MCF 10A (cell line): Measurements from ENCODE around the gene TMEM88. TPM values are rescaled to one million over a fixed set of nuclear protein-coding genes. Genes with fewer than 3 reads are reported as not detected.

ENCODE experiments used
- BruUV-seq: library from RNA; stranded (reverse); fragments of 400-500 nt; replicated peaks from 2 replicates; lab custom pipeline; 2021; lab: Mats Ljungman, UMichigan
- CTCF ChIA-PET: fragments of 300-600 bp; sonication (Branson Sonifier 250); formaldehyde crosslinking; extraction: SDS; loops from one replicate; lab custom pipeline; 2021; ENCODE audit warnings: antibody characterized with exemption, inconsistent platforms; lab: Yijun Ruan, JAX
- POLR2A ChIA-PET: fragments of 300-600, 350-650 bp; sonication (Branson Sonifier 250); formaldehyde crosslinking; extraction: SDS; loops from one replicate; lab custom pipeline; 2020; ENCODE audit warnings: antibody characterized with exemption, inconsistent platforms; lab: Yijun Ruan, JAX
- DNase-seq: peaks from one replicate; pipeline ENCODE4 v3.0.0-alpha.2; 2018; ENCODE audit not compliant: unreplicated experiment
- H3K27ac Mint-ChIP-seq: one replicate; pipeline ENCODE4 v1.8.0; 2022; ENCODE audit warnings: mild to moderate bottlenecking, low read depth, mixed read lengths; ENCODE audit not compliant: unreplicated experiment
- H3K27me3 Mint-ChIP-seq: one replicate; pipeline ENCODE4 v1.8.0; 2022; ENCODE audit warnings: mixed read lengths; ENCODE audit not compliant: insufficient read depth, unreplicated experiment
- H3K36me3 Mint-ChIP-seq: one replicate; pipeline ENCODE4 v1.8.0; 2022; ENCODE audit warnings: mild to moderate bottlenecking, moderate library complexity, mixed read lengths; ENCODE audit not compliant: insufficient read depth, unreplicated experiment
- H3K4me1 Mint-ChIP-seq: one replicate; pipeline ENCODE4 v1.8.0; 2022; ENCODE audit warnings: mixed read lengths; ENCODE audit not compliant: insufficient read depth, unreplicated experiment
- H3K4me3 Mint-ChIP-seq: one replicate; pipeline ENCODE4 v1.8.0; 2022; ENCODE audit warnings: mild to moderate bottlenecking, moderate library complexity, mixed read lengths; ENCODE audit not compliant: unreplicated experiment
- H3K9me3 Mint-ChIP-seq: one replicate; pipeline ENCODE4 v1.8.0; 2022; ENCODE audit warnings: mixed read lengths; ENCODE audit not compliant: unreplicated experiment
- CTCF ChIP-seq: fragments of 200-600 bp; IDR thresholded peaks from one replicate; pipeline ENCODE4 v1.8.0; 2022; ENCODE audit warnings: antibody characterized with exemption, mild to moderate bottlenecking; ENCODE audit not compliant: unreplicated experiment
- intact Hi-C: fragments of 100-400 bp; cut with micrococcal nuclease; formaldehyde crosslinking; loops from 2 replicates; pipeline ENCODE4 v1.14.1; 2022
- total RNA-seq: library from RNA; stranded (reverse); gene quantifications from 2 replicates; pipeline ENCODE4 v1.2.3, GENCODE V29; 2022

TMEM88 gene
- total RNA-seq, 1 experiment from 2014 or later, result 4.4 TPM

- BruUV-seq, result no TSS peak
- peak overlapping the region; percentile 89 for H3K4me3 Mint-ChIP-seq
- ChIA-PET POLR2A (interaction anchor here (0.7 to 6.6 kb wide), 19 partner anchors 9 to 388 kb away, joined by 3 to 97 read pairs (median 6); partner anchors contain the start of genes CNTROB, CYB5D1, MPDU1 and NAA38), CTCF (interaction anchor here (0.5 to 4.3 kb wide), 22 partner anchors 10 to 1722 kb away, joined by 3 to 36 read pairs (median 4); no protein-coding TSS in a partner anchor)
- intact Hi-C loops, result loop anchor here (1.0 kb wide), 2 partner anchors 16 to 22 kb away; partner anchors contain the start of gene NAA38
- peak; percentile 97 for DNase-seq
- peaks cover 17% of the 10 kb centered on the region for H3K36me3 Mint-ChIP-seq
- no peaks in the 10 kb centered on the region for H3K9me3 Mint-ChIP-seq
- peaks cover 43% of the 10 kb centered on the region for H3K4me1 Mint-ChIP-seq
- H3K27ac Mint-ChIP-seq, result peak overlapping the region; percentile 99
- H3K27me3 Mint-ChIP-seq, result no peaks in the 10 kb centered on the region
- peak; percentile 73 for TF ChIP-seq CTCF
Observed at GRCh38 chr17:7834957-7835813, 19.7 kb upstream of the TMEM88 start.

- H3K4me3 Mint-ChIP-seq, result peak overlapping the region; percentile 89
- peaks cover 51% of the 10 kb centered on the region for H3K4me1 Mint-ChIP-seq
- CTCF ChIA-PET, result interaction anchor here (0.5 to 3.6 kb wide), 12 partner anchors 9 to 99 kb away, joined by 3 to 17 read pairs (median 5); no protein-coding TSS in a partner anchor
- H3K36me3 Mint-ChIP-seq, result peaks cover 17% of the 10 kb centered on the region
- POLR2A ChIA-PET, result interaction anchor here (0.6 to 6.6 kb wide), 19 partner anchors 8 to 990 kb away, joined by 3 to 97 read pairs (median 5); partner anchors contain the start of genes CYB5D1, MPDU1, NAA38 and SLC16A13
- peak overlapping the region; percentile 99 for H3K27ac Mint-ChIP-seq
- no peaks in the 10 kb centered on the region for H3K27me3 Mint-ChIP-seq
- peak; percentile 67 for DNase-seq
- intact Hi-C loops, result loop anchor here (1.0 to 2.0 kb wide), 2 partner anchors 8 to 51 kb away; no protein-coding TSS in a partner anchor
- H3K9me3 Mint-ChIP-seq, result no peaks in the 10 kb centered on the region
- BruUV-seq, result TSS peak; percentile 52
- TF ChIP-seq CTCF, result no peak
Observed at GRCh38 chr17:7835814-7836595, 18.9 kb upstream of the TMEM88 start.

GRCh38 chr17:7836596-7837407 lies 18.1 kb upstream of the TMEM88 start:
- intact Hi-C loops, result loop anchor here (1.0 to 2.0 kb wide), 2 partner anchors 7 to 50 kb away; no protein-coding TSS in a partner anchor
- ChIA-PET POLR2A (interaction anchor here (0.6 to 6.6 kb wide), 16 partner anchors 7 to 989 kb away, joined by 3 to 97 read pairs (median 5); partner anchors contain the start of genes CYB5D1, DNAH2, FXR2 and MPDU1), CTCF (interaction anchor here (0.6 to 3.5 kb wide), 6 partner anchors 8 to 250 kb away, joined by 3 to 17 read pairs (median 5); no protein-coding TSS in a partner anchor)
- DNase-seq, result peak; percentile 97
- no TSS peak for BruUV-seq
- peaks cover 57% of the 10 kb centered on the region for H3K4me1 Mint-ChIP-seq
- H3K9me3 Mint-ChIP-seq, result no peaks in the 10 kb centered on the region
- peak overlapping the region; percentile 99 for H3K27ac Mint-ChIP-seq
- H3K36me3 Mint-ChIP-seq, result peaks cover 24% of the 10 kb centered on the region
- H3K4me3 Mint-ChIP-seq, result peak overlapping the region; percentile 89
- H3K27me3 Mint-ChIP-seq, result no peaks in the 10 kb centered on the region
- TF ChIP-seq CTCF, result no peak
